ENCODE data around the gene ARHGEF26. TPM values are rescaled to one million over a fixed set of nuclear protein-coding genes. Genes with fewer than 3 reads are reported as not detected.

Gene ARHGEF26
- total RNA-seq, 6 experiments from 2014 or later = 8.7 to 42.3 (median 24.5) TPM

DNA sequence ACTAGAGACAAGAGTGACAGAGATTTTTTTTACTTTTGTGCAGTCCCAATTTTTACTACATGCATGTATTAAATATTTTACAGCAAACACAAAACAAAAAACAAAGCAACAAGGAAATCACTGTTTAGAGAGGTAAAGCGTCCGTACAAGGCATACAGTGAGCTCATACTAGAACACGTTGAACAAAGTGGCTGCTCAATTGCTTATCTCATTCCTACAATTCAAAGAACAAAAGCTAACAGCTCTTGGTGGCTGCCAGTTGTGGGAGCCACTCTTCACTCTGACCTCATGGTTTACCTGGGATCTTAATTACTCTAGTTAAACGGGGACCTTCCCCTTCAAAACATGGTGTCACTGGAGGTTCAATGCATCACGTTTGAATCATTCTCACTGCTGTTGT lies 7.6 kb upstream of the ARHGEF26 start:
- H3K4me3 ChIP-seq = no peak overlapping the region

DNA sequence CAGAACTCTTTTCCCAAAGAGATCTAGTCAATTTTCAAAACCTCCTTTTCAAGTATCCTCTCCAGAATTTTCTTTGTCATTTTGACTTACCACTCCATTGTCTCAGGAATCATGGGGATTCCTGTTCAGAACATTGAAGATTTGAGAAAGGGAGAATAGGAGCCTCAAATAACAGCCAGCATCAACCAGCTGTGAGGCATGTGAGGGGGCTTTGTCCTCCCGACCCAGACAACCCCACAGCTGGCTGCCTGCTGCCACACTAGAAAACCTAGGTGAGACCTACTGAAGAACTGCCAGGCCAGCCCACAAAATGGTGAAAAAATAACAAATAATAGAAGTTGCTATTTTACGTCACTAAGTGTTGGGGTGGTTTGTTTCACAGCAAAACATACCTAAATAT lies 5.9 kb upstream of the ARHGEF26 start:
- H3K27ac ChIP-seq = no peak overlapping the region
- ATAC-seq (no peak), DNase-seq (no peak)
- H3K27me3 ChIP-seq = no peaks in the 10 kb centered on the region
- intact Hi-C loops (cut with DNase I) = no loop called here
- no peak for TF ChIP-seq POLR2A (IDR thresholded peaks at IDR 0.05)
- TF ChIP-seq, protein P1, sequence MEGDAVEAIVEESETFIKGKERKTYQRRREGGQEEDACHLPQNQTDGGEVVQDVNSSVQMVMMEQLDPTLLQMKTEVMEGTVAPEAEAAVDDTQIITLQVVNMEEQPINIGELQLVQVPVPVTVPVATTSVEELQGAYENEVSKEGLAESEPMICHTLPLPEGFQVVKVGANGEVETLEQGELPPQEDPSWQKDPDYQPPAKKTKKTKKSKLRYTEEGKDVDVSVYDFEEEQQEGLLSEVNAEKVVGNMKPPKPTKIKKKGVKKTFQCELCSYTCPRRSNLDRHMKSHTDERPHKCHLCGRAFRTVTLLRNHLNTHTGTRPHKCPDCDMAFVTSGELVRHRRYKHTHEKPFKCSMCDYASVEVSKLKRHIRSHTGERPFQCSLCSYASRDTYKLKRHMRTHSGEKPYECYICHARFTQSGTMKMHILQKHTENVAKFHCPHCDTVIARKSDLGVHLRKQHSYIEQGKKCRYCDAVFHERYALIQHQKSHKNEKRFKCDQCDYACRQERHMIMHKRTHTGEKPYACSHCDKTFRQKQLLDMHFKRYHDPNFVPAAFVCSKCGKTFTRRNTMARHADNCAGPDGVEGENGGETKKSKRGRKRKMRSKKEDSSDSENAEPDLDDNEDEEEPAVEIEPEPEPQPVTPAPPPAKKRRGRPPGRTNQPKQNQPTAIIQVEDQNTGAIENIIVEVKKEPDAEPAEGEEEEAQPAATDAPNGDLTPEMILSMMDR (IDR thresholded peaks at IDR 0.05) = no peak
- 100% methylated on average over 1 of the region's 2 CpGs for whole genome bisulfite sequencing (ENCODE audit: insufficient coverage, low coverage, low lambda C conversion rate, missing lambda C conversion rate)
- no peak overlapping the region for H3K4me3 ChIP-seq
- no peaks in the 10 kb centered on the region for H3K36me3 ChIP-seq
- peaks cover 0 to 19% (median 0%) of the 10 kb centered on the region in 4 donors for H3K4me1 ChIP-seq
- H3K9me3 ChIP-seq = no peaks in the 10 kb centered on the region

More for the DNA sequence above, 7.6 kb upstream of the ARHGEF26 start:
- no peaks in the 10 kb centered on the region for H3K9me3 ChIP-seq
- DNase-seq = no peak
- H3K36me3 ChIP-seq = no peaks in the 10 kb centered on the region
- peaks cover 0 to 21% (median 0%) of the 10 kb centered on the region in 4 donors for H3K4me1 ChIP-seq
- WGBS (ENCODE audit: insufficient coverage, low coverage, low lambda C conversion rate, missing lambda C conversion rate) = 77% methylated on average over 5 of the region's 5 CpGs
- intact Hi-C loops (cut with DNase I) = no loop called here
- no peaks in the 10 kb centered on the region for H3K27me3 ChIP-seq
- ATAC-seq = no peak
- H3K27ac ChIP-seq = no peak overlapping the region
- TF ChIP-seq, protein P1 (IDR thresholded peaks at IDR 0.05) = no peak
- TF ChIP-seq POLR2A (IDR thresholded peaks at IDR 0.05) = no peak

DNA sequence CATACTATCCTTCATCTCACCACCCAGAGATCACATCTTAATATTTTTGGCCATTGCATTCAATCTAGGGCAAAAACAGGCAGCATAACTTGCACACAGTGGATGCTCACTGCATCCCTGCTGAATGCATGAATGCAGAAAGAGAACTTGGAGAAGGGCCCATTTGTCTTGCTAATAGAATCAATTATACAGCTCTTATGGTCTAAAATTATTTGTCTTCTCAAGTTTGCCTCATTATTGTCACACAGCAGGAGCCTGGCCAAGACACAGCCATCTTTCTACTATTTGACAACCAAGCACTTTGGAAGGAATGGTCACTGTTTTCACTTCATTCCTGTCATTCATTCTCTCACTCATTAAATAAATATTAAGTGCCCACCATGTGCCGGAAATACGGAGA lies 1.2 kb upstream of the ARHGEF26 start:
- Histone ChIP-seq H3K36me3 (no peaks in the 10 kb centered on the region), H3K9me3 (no peaks in the 10 kb centered on the region), H3K27me3 (no peaks in the 10 kb centered on the region), H3K4me1 (peaks cover 0 to 2% (median 0%) of the 10 kb centered on the region in 4 donors), H3K27ac (no peak overlapping the region), H3K4me3 (no peak overlapping the region)
- TF ChIP-seq, protein P1 (IDR thresholded peaks at IDR 0.05) = no peak
- DNase-seq (no peak), ATAC-seq (no peak)
- 38% methylated on average over 2 of the region's 2 CpGs for WGBS (ENCODE audit: insufficient coverage, low coverage, low lambda C conversion rate, missing lambda C conversion rate)
- intact Hi-C loops (cut with DNase I) = no loop called here

DNA sequence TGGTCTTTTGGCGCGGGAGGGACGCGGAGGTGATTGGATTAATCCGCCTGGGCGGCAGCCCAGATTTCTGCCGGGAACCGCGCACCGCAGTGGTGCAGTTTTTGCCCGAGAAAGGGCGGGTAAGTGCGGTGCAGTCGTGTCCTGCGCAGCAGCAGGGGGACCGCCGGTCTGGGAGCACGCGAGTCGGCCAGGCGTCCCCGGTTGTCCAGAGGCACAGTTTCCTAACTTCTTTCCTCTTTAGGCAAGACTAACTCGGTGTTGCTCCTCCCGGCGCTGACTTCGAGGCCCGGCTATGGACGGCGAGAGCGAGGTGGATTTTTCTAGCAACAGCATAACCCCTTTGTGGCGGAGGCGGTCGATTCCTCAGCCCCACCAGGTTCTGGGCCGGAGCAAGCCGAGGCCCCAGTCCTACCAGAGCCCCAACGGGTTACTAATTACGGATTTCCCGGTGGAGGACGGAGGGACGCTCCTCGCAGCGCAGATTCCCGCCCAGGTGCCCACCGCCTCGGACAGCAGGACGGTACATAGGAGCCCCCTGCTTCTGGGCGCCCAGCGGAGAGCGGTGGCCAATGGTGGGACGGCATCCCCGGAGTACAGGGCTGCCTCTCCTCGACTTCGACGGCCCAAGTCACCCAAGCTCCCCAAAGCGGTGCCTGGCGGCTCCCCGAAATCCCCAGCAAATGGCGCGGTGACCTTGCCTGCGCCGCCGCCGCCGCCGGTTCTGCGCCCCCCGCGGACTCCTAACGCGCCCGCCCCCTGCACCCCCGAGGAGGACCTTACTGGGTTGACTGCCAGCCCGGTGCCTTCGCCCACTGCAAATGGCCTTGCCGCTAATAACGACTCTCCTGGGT lies 736 bp downstream of the ARHGEF26 start:
- ATAC-seq = peak; percentile 41 to 60 (median 48)
- H3K27ac ChIP-seq = peak overlapping the region; percentile 71 to 93 (median 75)
- H3K27me3 ChIP-seq = no peaks in the 10 kb centered on the region
- peak overlapping the region; percentile 68 to 88 (median 79) for H3K4me3 ChIP-seq
- WGBS (ENCODE audit: insufficient coverage, low coverage, low lambda C conversion rate, missing lambda C conversion rate) = 0% methylated on average over 7 of the region's 76 CpGs
- peaks cover 0 to 19% (median 2%) of the 10 kb centered on the region in 4 donors for H3K4me1 ChIP-seq
- H3K36me3 ChIP-seq = no peaks in the 10 kb centered on the region
- no peaks in the 10 kb centered on the region for H3K9me3 ChIP-seq
- intact Hi-C loops (cut with DNase I) = no loop called here
- no peak for TF ChIP-seq POLR2A (IDR thresholded peaks at IDR 0.05)
- TF ChIP-seq, protein P1 (IDR thresholded peaks at IDR 0.05) = peak in 1 of 4 donors; percentile 8
- DNase-seq = peak; percentile 46 to 66 (median 63)
